Neuronal stem cell (in vitro differentiated cells): ENCODE results near the gene PRRX2.

Experiments used
- DNase-seq: peaks from one replicate; pipeline ENCODE4 v3.0.0-alpha.2; 2013; ENCODE audit warnings: low spot score
- H2AFZ ChIP-seq: one replicate; pipeline ENCODE4 v1.6.1; 2013; ENCODE audit warnings: mild to moderate bottlenecking, low read length, inconsistent platforms
- H2AK5ac ChIP-seq: 2 replicates; pipeline ENCODE4 v1.6.1; 2013; ENCODE audit warnings: low read depth, mild to moderate bottlenecking, inconsistent platforms, low read length, moderate library complexity, mixed read lengths
- H2BK120ac ChIP-seq: 2 replicates; pipeline ENCODE4 v1.6.1; 2013; ENCODE audit warnings: low read depth, mild to moderate bottlenecking, inconsistent platforms, low read length, moderate library complexity, mixed read lengths
- H2BK12ac ChIP-seq: one replicate; pipeline ENCODE4 v1.6.1; 2013; ENCODE audit warnings: low read length, inconsistent platforms
- H2BK15ac ChIP-seq: 2 replicates; pipeline ENCODE4 v1.6.1; 2013; ENCODE audit warnings: mild to moderate bottlenecking, low read length, inconsistent platforms, mixed read lengths
- H2BK5ac ChIP-seq: one replicate; pipeline ENCODE4 v1.6.1; 2013; ENCODE audit warnings: inconsistent platforms, mild to moderate bottlenecking, low read length, moderate library complexity
- H3K14ac ChIP-seq: one replicate; pipeline ENCODE4 v1.6.1; 2013; ENCODE audit warnings: low read length, inconsistent platforms
- H3K18ac ChIP-seq: 2 replicates; pipeline ENCODE4 v1.6.1; 2013; ENCODE audit warnings: low read length, inconsistent platforms
- H3K23ac ChIP-seq: 2 replicates; pipeline ENCODE4 v1.6.1; 2013; ENCODE audit warnings: low read depth, mild to moderate bottlenecking, mixed read lengths, low read length, inconsistent platforms; ENCODE audit not compliant: poor library complexity
- H3K27ac ChIP-seq: replicated peaks from 3 replicates; pipeline ENCODE4 v1.5.1; 2013; ENCODE audit warnings: low read length, inconsistent platforms
- H3K27me3 ChIP-seq, 3 experiments: 2 replicates each; pipeline ENCODE4 v1.6.1; 2013; ENCODE audit warnings: low read length in 3 of 3, mild to moderate bottlenecking in 2 of 3, inconsistent platforms in 1 of 3, low read depth in 1 of 3, mixed read lengths in 1 of 3, moderate library complexity in 1 of 3; ENCODE audit not compliant: control insufficient read depth in 3 of 3, insufficient read depth in 3 of 3
- H3K36me3 ChIP-seq, 2 donors: replicated peaks in 1 of 2; 2 replicates each; pipeline ENCODE4 v1.6.1; 2013; ENCODE audit warnings: low read length in 2 of 2; ENCODE audit not compliant: control insufficient read depth in 2 of 2, insufficient read depth in 2 of 2
- H3K4ac ChIP-seq: 2 replicates; pipeline ENCODE4 v1.6.1; 2013; ENCODE audit warnings: inconsistent platforms, mild to moderate bottlenecking, low read length, moderate library complexity
- H3K4me1 ChIP-seq, 2 donors: 1 replicate in 1 of 2; 2 replicates in 1 of 2; pipeline ENCODE4 v1.6.1; 2013; ENCODE audit warnings: low read length in 2 of 2, low read depth in 1 of 2; ENCODE audit not compliant: control insufficient read depth in 2 of 2, insufficient read depth in 1 of 2
- H3K4me2 ChIP-seq: one replicate; pipeline ENCODE4 v1.6.1; 2013; ENCODE audit warnings: mild to moderate bottlenecking, low read length, inconsistent platforms; ENCODE audit not compliant: insufficient read depth, poor library complexity, severe bottlenecking
- H3K4me3 ChIP-seq, 2 donors: 2 replicates each; pipeline ENCODE4 v1.5.1; 2013; ENCODE audit warnings: low read length in 2 of 2, mild to moderate bottlenecking in 2 of 2, inconsistent platforms in 1 of 2, moderate library complexity in 1 of 2
- H3K79me1 ChIP-seq: one replicate; pipeline ENCODE4 v1.6.1; 2013; ENCODE audit warnings: low read depth, mild to moderate bottlenecking, inconsistent platforms, low read length, moderate library complexity
- H3K9ac ChIP-seq: one replicate; pipeline ENCODE4 v1.6.1; 2013; ENCODE audit warnings: mild to moderate bottlenecking, low read depth, low read length, inconsistent platforms; ENCODE audit not compliant: poor library complexity
- H3K9me3 ChIP-seq, 2 donors: replicated peaks in 1 of 2; 2 replicates each; pipeline versions ENCODE3 to v1.6.1; 2013; ENCODE audit warnings: low read length in 2 of 2, mild to moderate bottlenecking in 2 of 2, inconsistent platforms in 1 of 2, low read depth in 1 of 2, mixed read lengths in 1 of 2, moderate library complexity in 1 of 2; ENCODE audit not compliant: control insufficient read depth in 2 of 2, insufficient read depth in 1 of 2
- H4K8ac ChIP-seq: one replicate; pipeline ENCODE4 v1.6.1; 2013; ENCODE audit warnings: low read depth, mild to moderate bottlenecking, inconsistent platforms, low read length, moderate library complexity
- H4K91ac ChIP-seq: one replicate; pipeline ENCODE4 v1.6.1; 2013; ENCODE audit warnings: low read length, low read depth, mild to moderate bottlenecking, inconsistent platforms; ENCODE audit not compliant: poor library complexity
- WGBS, 2 donors: extraction: QIAGEN DNeasy Blood & Tissue Kit; methylation state at CpG; one replicate each; pipeline ENCODE4 v1.1.7; 2013; ENCODE audit warnings: missing lambda C conversion rate in 2 of 2, mixed read lengths in 1 of 2; ENCODE audit not compliant: insufficient read length in 2 of 2, insufficient replicate concordance in 1 of 2; ENCODE audit errors: extremely low coverage in 2 of 2; 5-methylcytosine and 5-hydroxymethylcytosine counted together

PRRX2 gene

GRCh38 chr9:129719135-129719534 is 53.7 kb downstream of the PRRX2 start:
- no peak overlapping the region for H3K4ac ChIP-seq
- peak overlapping the region; percentile 5 for H2AK5ac ChIP-seq
- no peak overlapping the region for H3K4me2 ChIP-seq
- H3K9ac ChIP-seq = no peak overlapping the region
- DNase-seq = no peak
- H3K9me3 ChIP-seq = no peaks in the 10 kb centered on the region
- peak overlapping the region; percentile 9 for H2BK15ac ChIP-seq
- no peak overlapping the region for H3K14ac ChIP-seq
- peaks cover 0 to 5% (median 0%) of the 10 kb centered on the region in 3 experiments for H3K27me3 ChIP-seq
- H3K27ac ChIP-seq = no peak overlapping the region
- H2BK120ac ChIP-seq = no peak overlapping the region
- no peaks in the 10 kb centered on the region for H3K36me3 ChIP-seq
- H3K4me1 ChIP-seq = no peaks in the 10 kb centered on the region
- no peak overlapping the region for H3K4me3 ChIP-seq
- no peak overlapping the region for H2BK5ac ChIP-seq
- no peak overlapping the region for H4K8ac ChIP-seq
- H2AFZ ChIP-seq = no peak overlapping the region
- peak overlapping the region; percentile 72 for H3K18ac ChIP-seq
- WGBS, 2 donors = no CpG with 5 or more reads among the region's 38 CpGs
- peak overlapping the region; percentile 89 for H2BK12ac ChIP-seq
- H4K91ac ChIP-seq = no peak overlapping the region
- H3K79me1 ChIP-seq = peaks cover 9% of the 10 kb centered on the region
- no peak overlapping the region for H3K23ac ChIP-seq

- Histone ChIP-seq H3K36me3 (no peaks in the 10 kb centered on the region), H2BK15ac (peak overlapping the region; percentile 75), H2AK5ac (no peak overlapping the region), H3K9ac (no peak overlapping the region), H2AFZ (no peak overlapping the region), H2BK120ac (no peak overlapping the region), H4K8ac (no peak overlapping the region), H3K4me3 (no peak overlapping the region), H2BK12ac (no peak overlapping the region), H3K23ac (no peak overlapping the region), H3K9me3 (no peaks in the 10 kb centered on the region), H3K14ac (no peak overlapping the region), H3K4me2 (no peak overlapping the region), H3K79me1 (peaks cover 9% of the 10 kb centered on the region), H4K91ac (peak overlapping the region; percentile 5), H2BK5ac (no peak overlapping the region), H3K27me3 (peaks cover 0 to 5% (median 0%) of the 10 kb centered on the region in 3 experiments), H3K27ac (no peak overlapping the region), H3K4ac (no peak overlapping the region), H3K18ac (no peak overlapping the region), H3K4me1 (no peaks in the 10 kb centered on the region)
- DNase-seq = no peak
- WGBS, 2 donors = no CpG with 5 or more reads among the region's 31 CpGs
Measured at GRCh38 chr9:129720181-129720864, 54.9 kb downstream of the PRRX2 start.

GRCh38 chr9:129720865-129721545 is 55.6 kb downstream of the PRRX2 start:
- H4K8ac ChIP-seq = no peak overlapping the region

GRCh38 chr9:129722913-129723312 is 57.5 kb downstream of the PRRX2 start:
- no CpG with 5 or more reads among the region's 5 CpGs for WGBS, 2 donors
- peak overlapping the region; percentile 53 for H2BK5ac ChIP-seq
- H3K4ac ChIP-seq = no peak overlapping the region
- no peak overlapping the region for H2AFZ ChIP-seq
- H2BK12ac ChIP-seq = no peak overlapping the region
- no peak overlapping the region for H3K4me2 ChIP-seq
- no peak overlapping the region for H2BK15ac ChIP-seq
- H3K79me1 ChIP-seq = peaks cover 8% of the 10 kb centered on the region
- peak overlapping the region; percentile 50 for H2AK5ac ChIP-seq
- H3K9me3 ChIP-seq = no peaks in the 10 kb centered on the region
- no peak overlapping the region for H3K23ac ChIP-seq
- H3K18ac ChIP-seq = no peak overlapping the region
- no peak overlapping the region for H3K27ac ChIP-seq
- no peak overlapping the region for H3K14ac ChIP-seq
- no peak overlapping the region for H4K91ac ChIP-seq
- no peaks in the 10 kb centered on the region for H3K36me3 ChIP-seq
- peaks cover 0 to 1% of the 10 kb centered on the region in 2 donors for H3K4me1 ChIP-seq
- DNase-seq = no peak
- no peak overlapping the region for H4K8ac ChIP-seq
- H3K9ac ChIP-seq = no peak overlapping the region
- H3K27me3 ChIP-seq = peaks cover 0 to 7% (median 0%) of the 10 kb centered on the region in 3 experiments
- H2BK120ac ChIP-seq = no peak overlapping the region
- H3K4me3 ChIP-seq = no peak overlapping the region

More at GRCh38 chr9:129720865-129721545, 55.6 kb downstream of the PRRX2 start:
- Histone ChIP-seq H2BK15ac (peak overlapping the region; percentile 75), H3K4me3 (no peak overlapping the region), H3K18ac (peak overlapping the region; percentile 64), H3K14ac (no peak overlapping the region), H3K9me3 (no peaks in the 10 kb centered on the region), H4K91ac (peak overlapping the region; percentile 5), H3K4me1 (no peaks in the 10 kb centered on the region), H3K27ac (no peak overlapping the region), H2BK12ac (no peak overlapping the region), H2BK120ac (no peak overlapping the region), H3K36me3 (no peaks in the 10 kb centered on the region), H2AK5ac (no peak overlapping the region), H3K27me3 (peaks cover 0 to 5% (median 0%) of the 10 kb centered on the region in 3 experiments), H2BK5ac (no peak overlapping the region), H3K23ac (peak overlapping the region; percentile 80), H3K4ac (no peak overlapping the region), H3K9ac (peak overlapping the region; percentile 64), H2AFZ (no peak overlapping the region), H3K79me1 (peaks cover 9% of the 10 kb centered on the region), H3K4me2 (no peak overlapping the region)
- DNase-seq = no peak
- no CpG with 5 or more reads among the region's 25 CpGs for WGBS, 2 donors
